ENCODE results near the gene SFI1.

- TF ChIP-seq POLR2A (IDR thresholded peaks at IDR 0.05) = no peak
- TF ChIP-seq, protein P1, sequence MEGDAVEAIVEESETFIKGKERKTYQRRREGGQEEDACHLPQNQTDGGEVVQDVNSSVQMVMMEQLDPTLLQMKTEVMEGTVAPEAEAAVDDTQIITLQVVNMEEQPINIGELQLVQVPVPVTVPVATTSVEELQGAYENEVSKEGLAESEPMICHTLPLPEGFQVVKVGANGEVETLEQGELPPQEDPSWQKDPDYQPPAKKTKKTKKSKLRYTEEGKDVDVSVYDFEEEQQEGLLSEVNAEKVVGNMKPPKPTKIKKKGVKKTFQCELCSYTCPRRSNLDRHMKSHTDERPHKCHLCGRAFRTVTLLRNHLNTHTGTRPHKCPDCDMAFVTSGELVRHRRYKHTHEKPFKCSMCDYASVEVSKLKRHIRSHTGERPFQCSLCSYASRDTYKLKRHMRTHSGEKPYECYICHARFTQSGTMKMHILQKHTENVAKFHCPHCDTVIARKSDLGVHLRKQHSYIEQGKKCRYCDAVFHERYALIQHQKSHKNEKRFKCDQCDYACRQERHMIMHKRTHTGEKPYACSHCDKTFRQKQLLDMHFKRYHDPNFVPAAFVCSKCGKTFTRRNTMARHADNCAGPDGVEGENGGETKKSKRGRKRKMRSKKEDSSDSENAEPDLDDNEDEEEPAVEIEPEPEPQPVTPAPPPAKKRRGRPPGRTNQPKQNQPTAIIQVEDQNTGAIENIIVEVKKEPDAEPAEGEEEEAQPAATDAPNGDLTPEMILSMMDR (IDR thresholded peaks at IDR 0.05) = no peak
These were observed 20.5 kb upstream of the SFI1 start for GRCh38 chr22:31475800-31476199.
